MM.1S (cell line): ENCODE results near the gene MYCT1.

Experiments used
- DNase-seq: peaks from one replicate; pipeline ENCODE4 v3.0.0-alpha.2; 2015
- H2AFZ ChIP-seq: fragments of 300-600 bp; sonication (generic); 2 replicates; pipeline ENCODE4 v1.6.0; 2016; ENCODE audit warnings: antibody characterized with exemption, low read length
- H3F3A ChIP-seq: fragments of 300-600 bp; sonication (generic); 2 replicates; pipeline ENCODE4 v1.6.1; 2016; ENCODE audit warnings: mild to moderate bottlenecking, antibody characterized with exemption, low read length, moderate library complexity, mixed read lengths; ENCODE audit not compliant: insufficient read depth
- H3K27ac ChIP-seq: fragments of 300-600 bp; sonication (generic); 2 replicates; pipeline ENCODE4 v1.5.1; 2016; ENCODE audit warnings: mild to moderate bottlenecking, low read length
- H3K27me3 ChIP-seq: fragments of 300-600 bp; sonication (generic); replicated peaks from 2 replicates; pipeline ENCODE4 v1.6.0; 2016; ENCODE audit warnings: low read length; ENCODE audit not compliant: insufficient read depth
- H3K36me3 ChIP-seq: fragments of 300-600 bp; sonication (generic); replicated peaks from 2 replicates; pipeline ENCODE4 v1.6.1; 2016; ENCODE audit warnings: mild to moderate bottlenecking, low read length, mixed read lengths; ENCODE audit not compliant: insufficient read depth
- H3K4me1 ChIP-seq: fragments of 300-600 bp; sonication (generic); 2 replicates; pipeline ENCODE4 v1.6.1; 2016; ENCODE audit warnings: low read length, mixed read lengths
- H3K4me2 ChIP-seq: fragments of 300-600 bp; sonication (generic); 2 replicates; pipeline ENCODE4 v1.6.0; 2016; ENCODE audit warnings: low read depth, low read length
- H3K4me3 ChIP-seq: fragments of 300-600 bp; sonication (generic); 2 replicates; pipeline ENCODE4 v1.5.1; 2016; ENCODE audit warnings: low read length, mixed read lengths
- H3K79me2 ChIP-seq: fragments of 300-600 bp; sonication (generic); 2 replicates; pipeline ENCODE4 v1.6.1; 2016; ENCODE audit warnings: mixed run types, low read length, mixed read lengths
- H3K9ac ChIP-seq: fragments of 300-600 bp; sonication (generic); 2 replicates; pipeline ENCODE4 v1.6.1; 2016; ENCODE audit warnings: low read length, mixed read lengths
- H3K9me2 ChIP-seq: fragments of 300-600 bp; sonication (generic); replicated peaks from 2 replicates; pipeline ENCODE4 v1.6.1; 2016; ENCODE audit warnings: mild to moderate bottlenecking, low read length, mixed read lengths; ENCODE audit not compliant: insufficient read depth
- H3K9me3 ChIP-seq: fragments of 300-600 bp; sonication (generic); replicated peaks from 2 replicates; pipeline ENCODE4 v1.6.1; 2016; ENCODE audit warnings: mild to moderate bottlenecking, low read length, mixed read lengths; ENCODE audit not compliant: insufficient read depth
- H4K20me1 ChIP-seq: fragments of 300-600 bp; sonication (generic); 2 replicates; pipeline ENCODE4 v1.6.1; 2016; ENCODE audit warnings: mild to moderate bottlenecking, low read length, moderate library complexity, mixed read lengths; ENCODE audit not compliant: insufficient read depth
- EZH2 ChIP-seq: fragments of 300-600 bp; sonication (generic); optimal IDR thresholded peaks from 2 replicates; pipeline ENCODE3; 2017; ENCODE audit warnings: low read depth, mild to moderate bottlenecking, antibody characterized with exemption, low read length, mixed read lengths
- EZH2phosphoT487 ChIP-seq: fragments of 300-600 bp; sonication (generic); IDR thresholded peaks from 2 replicates; pipeline ENCODE4 v1.6.1; 2018; ENCODE audit warnings: antibody characterized with exemption, low read length
- TF ChIP-seq, protein P1 (sequence below): fragments of 300-600 bp; sonication (generic); IDR thresholded peaks from 2 replicates; pipeline ENCODE4 v1.5.1; 2016; ENCODE audit warnings: antibody characterized with exemption, low read length, mixed read lengths

The MYCT1 gene

DNA sequence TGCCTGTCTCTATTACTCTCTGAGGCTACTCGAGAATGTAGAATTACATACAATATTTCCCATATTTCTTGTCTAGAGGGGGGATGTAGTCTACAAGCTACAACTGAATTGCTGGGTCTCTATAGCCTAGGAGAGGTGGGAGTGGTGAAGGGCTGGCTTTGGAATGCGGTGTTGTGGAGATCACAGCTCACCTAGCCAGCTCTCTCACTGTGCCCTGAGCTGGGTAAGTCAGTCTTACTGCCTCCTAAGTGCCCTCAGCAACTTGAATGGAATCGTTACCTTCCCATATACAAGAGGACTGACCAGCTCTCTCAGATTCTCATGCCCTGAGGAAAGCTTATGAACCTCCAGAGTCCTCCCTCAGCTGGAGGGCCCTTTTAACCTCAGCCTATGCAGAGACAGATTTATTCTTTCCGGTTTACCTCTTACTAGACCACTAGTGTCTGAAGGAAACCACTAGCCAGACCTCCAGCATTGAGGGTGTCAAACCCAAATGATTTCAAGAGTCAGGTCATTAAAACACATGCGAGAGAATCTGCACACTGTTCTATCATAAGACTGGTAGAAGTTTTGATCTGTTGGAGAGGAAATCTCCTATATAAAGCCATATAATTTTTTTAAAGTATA, 73.5 kb downstream of the MYCT1 start:
- Histone ChIP-seq H3K27ac (no peak overlapping the region), H3K79me2 (no peaks in the 10 kb centered on the region), H3K4me1 (no peaks in the 10 kb centered on the region), H3K4me3 (no peak overlapping the region), H3K9ac (no peak overlapping the region), H4K20me1 (no peaks in the 10 kb centered on the region), H3K9me2 (no peaks in the 10 kb centered on the region), H3K27me3 (no peaks in the 10 kb centered on the region), H3K9me3 (no peaks in the 10 kb centered on the region), H3K36me3 (no peaks in the 10 kb centered on the region), H3K4me2 (no peak overlapping the region), H2AFZ (no peak overlapping the region), H3F3A (no peaks in the 10 kb centered on the region)
- no peak for TF ChIP-seq EZH2phosphoT487
- no peak for TF ChIP-seq EZH2
- TF ChIP-seq, protein P1, sequence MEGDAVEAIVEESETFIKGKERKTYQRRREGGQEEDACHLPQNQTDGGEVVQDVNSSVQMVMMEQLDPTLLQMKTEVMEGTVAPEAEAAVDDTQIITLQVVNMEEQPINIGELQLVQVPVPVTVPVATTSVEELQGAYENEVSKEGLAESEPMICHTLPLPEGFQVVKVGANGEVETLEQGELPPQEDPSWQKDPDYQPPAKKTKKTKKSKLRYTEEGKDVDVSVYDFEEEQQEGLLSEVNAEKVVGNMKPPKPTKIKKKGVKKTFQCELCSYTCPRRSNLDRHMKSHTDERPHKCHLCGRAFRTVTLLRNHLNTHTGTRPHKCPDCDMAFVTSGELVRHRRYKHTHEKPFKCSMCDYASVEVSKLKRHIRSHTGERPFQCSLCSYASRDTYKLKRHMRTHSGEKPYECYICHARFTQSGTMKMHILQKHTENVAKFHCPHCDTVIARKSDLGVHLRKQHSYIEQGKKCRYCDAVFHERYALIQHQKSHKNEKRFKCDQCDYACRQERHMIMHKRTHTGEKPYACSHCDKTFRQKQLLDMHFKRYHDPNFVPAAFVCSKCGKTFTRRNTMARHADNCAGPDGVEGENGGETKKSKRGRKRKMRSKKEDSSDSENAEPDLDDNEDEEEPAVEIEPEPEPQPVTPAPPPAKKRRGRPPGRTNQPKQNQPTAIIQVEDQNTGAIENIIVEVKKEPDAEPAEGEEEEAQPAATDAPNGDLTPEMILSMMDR: no peak
- no peak for DNase-seq
